Measurements from ENCODE around the gene PSENEN. TPM values are rescaled to one million over a fixed set of nuclear protein-coding genes. Genes with fewer than 3 reads are reported as not detected.

Gene PSENEN
- total and polyA plus RNA-seq, 2 donors (not counting 1 experiment from before 2014, with no cell fraction given), result 16.0 to 31.4 TPM

DNA sequence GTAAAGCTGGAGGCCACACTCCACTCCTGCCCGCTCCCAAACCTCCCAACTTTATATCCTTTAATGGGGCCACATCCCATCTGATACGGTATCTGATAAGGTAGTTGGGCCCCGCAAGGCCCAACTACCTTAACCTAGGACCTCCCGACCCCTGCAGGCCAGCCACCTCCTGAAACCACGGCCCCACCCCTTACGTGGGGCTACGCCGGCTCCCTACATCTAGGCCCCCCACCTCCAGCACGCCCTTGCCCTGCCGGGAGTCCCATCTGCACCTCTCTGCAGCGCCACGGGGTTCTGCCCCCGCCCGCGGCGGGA, 5.4 kb upstream of the PSENEN start:
- peak overlapping the region; percentile 56 to 62 (median 58) for H3K4me3 ChIP-seq (replicated peaks in 1 of 4; ENCODE audit: control extremely low read depth in 1 of 4, insufficient read depth in 1 of 4, low read depth in 3 of 4, low read length in 4 of 4)
- no peaks in the 10 kb centered on the region for H3K79me2 ChIP-seq (ENCODE audit: control insufficient read depth, insufficient read depth, low read length)
- peak overlapping the region; percentile 55 for H3K9ac ChIP-seq (ENCODE audit: insufficient read depth, low read length)
- peak overlapping the region; percentile 71 for H3K4me2 ChIP-seq (ENCODE audit: extremely low read depth, insufficient read depth, low read length)
- DNase-seq (ENCODE audit: low read depth in 2 of 2), result no peak
- H2AFZ ChIP-seq (ENCODE audit: low read length), result peak overlapping the region; percentile 40
- no peaks in the 10 kb centered on the region for H3K9me3 ChIP-seq (ENCODE audit: control insufficient read depth, insufficient read depth, low read depth, low read length)
- peaks cover 12% of the 10 kb centered on the region for H3K4me1 ChIP-seq (ENCODE audit: control insufficient read depth, extremely low read depth, insufficient read depth, low read length)
- no peaks in the 10 kb centered on the region for H4K20me1 ChIP-seq (ENCODE audit: control insufficient read depth, extremely low read depth, insufficient read depth, low read length)
- TF ChIP-seq EZH2 (IDR thresholded peaks at IDR 0.05; ENCODE audit: low read length, missing control alignments), result no peak
- TF ChIP-seq, protein P1, sequence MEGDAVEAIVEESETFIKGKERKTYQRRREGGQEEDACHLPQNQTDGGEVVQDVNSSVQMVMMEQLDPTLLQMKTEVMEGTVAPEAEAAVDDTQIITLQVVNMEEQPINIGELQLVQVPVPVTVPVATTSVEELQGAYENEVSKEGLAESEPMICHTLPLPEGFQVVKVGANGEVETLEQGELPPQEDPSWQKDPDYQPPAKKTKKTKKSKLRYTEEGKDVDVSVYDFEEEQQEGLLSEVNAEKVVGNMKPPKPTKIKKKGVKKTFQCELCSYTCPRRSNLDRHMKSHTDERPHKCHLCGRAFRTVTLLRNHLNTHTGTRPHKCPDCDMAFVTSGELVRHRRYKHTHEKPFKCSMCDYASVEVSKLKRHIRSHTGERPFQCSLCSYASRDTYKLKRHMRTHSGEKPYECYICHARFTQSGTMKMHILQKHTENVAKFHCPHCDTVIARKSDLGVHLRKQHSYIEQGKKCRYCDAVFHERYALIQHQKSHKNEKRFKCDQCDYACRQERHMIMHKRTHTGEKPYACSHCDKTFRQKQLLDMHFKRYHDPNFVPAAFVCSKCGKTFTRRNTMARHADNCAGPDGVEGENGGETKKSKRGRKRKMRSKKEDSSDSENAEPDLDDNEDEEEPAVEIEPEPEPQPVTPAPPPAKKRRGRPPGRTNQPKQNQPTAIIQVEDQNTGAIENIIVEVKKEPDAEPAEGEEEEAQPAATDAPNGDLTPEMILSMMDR (conservative IDR thresholded peaks at IDR 0.05 in 1 of 2, IDR thresholded peaks at IDR 0.05 in 1 of 2; ENCODE audit: low read depth in 1 of 2, low read length in 2 of 2), result no peak
- H3K27me3 ChIP-seq (ENCODE audit: control insufficient read depth, insufficient read depth, low read length), result no peaks in the 10 kb centered on the region
- peaks cover 19% of the 10 kb centered on the region for H3K36me3 ChIP-seq (ENCODE audit: control insufficient read depth, insufficient read depth, low read length)
- peak overlapping the region; percentile 79 for H3K27ac ChIP-seq (ENCODE audit: insufficient read depth, low read length)

DNA sequence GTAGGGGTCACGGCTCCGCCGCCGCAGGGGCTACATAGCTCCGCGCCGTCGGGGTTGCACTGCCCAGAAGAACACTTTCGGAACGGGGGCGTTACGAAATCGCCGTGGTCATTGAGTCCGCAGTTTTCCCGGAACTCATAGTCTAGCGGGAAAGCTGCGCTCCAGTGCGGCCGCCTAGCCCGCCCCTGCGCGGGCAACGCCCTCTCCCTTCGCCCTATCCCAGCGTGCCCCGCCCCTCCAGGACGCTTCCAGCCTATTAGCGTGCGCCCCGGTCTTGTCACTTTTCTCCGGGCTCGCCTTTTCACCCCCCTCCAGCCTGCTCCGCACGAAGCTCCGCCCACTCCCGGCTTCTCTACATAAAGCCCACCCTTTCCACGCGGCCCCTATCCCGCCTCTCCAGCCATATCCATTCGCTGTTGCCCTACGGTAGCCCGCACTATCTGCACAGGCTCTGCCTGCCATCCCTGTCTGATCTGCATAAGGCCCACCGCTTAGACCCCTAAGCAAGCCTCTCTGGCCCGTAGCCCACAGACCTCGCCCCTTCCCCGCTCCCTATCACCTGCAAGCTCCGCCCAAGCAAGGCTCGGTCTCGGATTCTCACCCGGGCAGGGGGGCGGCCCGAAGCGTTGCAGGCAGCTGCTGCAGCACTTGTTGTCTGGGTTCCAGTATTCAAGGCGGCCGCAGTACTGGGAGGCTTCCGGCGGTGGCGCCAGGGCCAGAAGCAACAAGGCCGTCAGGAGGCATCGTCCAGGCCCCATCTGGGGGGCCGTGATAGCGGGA, 4.8 kb upstream of the PSENEN start:
- peaks cover 16% of the 10 kb centered on the region for H3K36me3 ChIP-seq (ENCODE audit: control insufficient read depth, insufficient read depth, low read length)
- no peaks in the 10 kb centered on the region for H3K79me2 ChIP-seq (ENCODE audit: control insufficient read depth, insufficient read depth, low read length)
- H3K4me1 ChIP-seq (ENCODE audit: control insufficient read depth, extremely low read depth, insufficient read depth, low read length), result peaks cover 12% of the 10 kb centered on the region
- peak overlapping the region; percentile 56 to 64 (median 60) for H3K4me3 ChIP-seq (replicated peaks in 1 of 4; ENCODE audit: control extremely low read depth in 1 of 4, insufficient read depth in 1 of 4, low read depth in 3 of 4, low read length in 4 of 4)
- no peaks in the 10 kb centered on the region for H4K20me1 ChIP-seq (ENCODE audit: control insufficient read depth, extremely low read depth, insufficient read depth, low read length)
- H2AFZ ChIP-seq (ENCODE audit: low read length), result peak overlapping the region; percentile 84
- peak overlapping the region; percentile 79 for H3K27ac ChIP-seq (ENCODE audit: insufficient read depth, low read length)
- peak overlapping the region; percentile 55 for H3K9ac ChIP-seq (ENCODE audit: insufficient read depth, low read length)
- peak; percentile 94 to 95 for DNase-seq (ENCODE audit: low read depth in 2 of 2)
- peak overlapping the region; percentile 95 for H3K4me2 ChIP-seq (ENCODE audit: extremely low read depth, insufficient read depth, low read length)
- no peaks in the 10 kb centered on the region for H3K9me3 ChIP-seq (ENCODE audit: control insufficient read depth, insufficient read depth, low read depth, low read length)
- TF ChIP-seq, protein P1 (conservative IDR thresholded peaks at IDR 0.05 in 1 of 2, IDR thresholded peaks at IDR 0.05 in 1 of 2; ENCODE audit: low read depth in 1 of 2, low read length in 2 of 2), result no peak
- TF ChIP-seq EZH2 (IDR thresholded peaks at IDR 0.05; ENCODE audit: low read length, missing control alignments), result no peak
- H3K27me3 ChIP-seq (ENCODE audit: control insufficient read depth, insufficient read depth, low read length), result no peaks in the 10 kb centered on the region

DNA sequence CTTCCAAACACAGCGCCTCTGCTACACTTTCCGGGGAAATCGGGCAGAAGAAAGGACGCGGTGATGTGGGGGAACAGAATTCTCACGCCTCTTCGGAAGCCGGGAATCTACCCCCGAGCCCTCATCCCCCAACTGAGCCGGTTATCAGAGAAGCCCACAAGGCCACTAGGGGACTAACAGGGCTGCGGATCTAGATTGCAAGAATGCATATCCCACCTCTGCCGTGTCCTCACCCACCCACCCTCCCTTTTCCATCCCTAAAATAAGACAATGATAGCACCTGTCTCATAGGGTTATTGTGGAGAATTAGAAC, 4.3 kb upstream of the PSENEN start:
- Histone ChIP-seq H3K9ac (ENCODE audit: insufficient read depth, low read length) (peak overlapping the region; percentile 48), H3K27ac (ENCODE audit: insufficient read depth, low read length) (peak overlapping the region; percentile 59)
- DNase-seq (ENCODE audit: low read depth in 2 of 2), result no peak

More for the DNA sequence above, 4.3 kb upstream of the PSENEN start:
- TF ChIP-seq, protein P1 (conservative IDR thresholded peaks at IDR 0.05 in 1 of 2, IDR thresholded peaks at IDR 0.05 in 1 of 2; ENCODE audit: low read depth in 1 of 2, low read length in 2 of 2), result no peak
- no peak for TF ChIP-seq EZH2 (IDR thresholded peaks at IDR 0.05; ENCODE audit: low read length, missing control alignments)
- H3K27me3 ChIP-seq (ENCODE audit: control insufficient read depth, insufficient read depth, low read length), result no peaks in the 10 kb centered on the region
- H3K9me3 ChIP-seq (ENCODE audit: control insufficient read depth, insufficient read depth, low read depth, low read length), result no peaks in the 10 kb centered on the region
- H3K4me3 ChIP-seq (replicated peaks in 1 of 4; ENCODE audit: control extremely low read depth in 1 of 4, insufficient read depth in 1 of 4, low read depth in 3 of 4, low read length in 4 of 4), result peak overlapping the region; percentile 43 to 64 (median 60)
- peak overlapping the region; percentile 95 for H3K4me2 ChIP-seq (ENCODE audit: extremely low read depth, insufficient read depth, low read length)
- peak overlapping the region; percentile 50 for H2AFZ ChIP-seq (ENCODE audit: low read length)
- H3K79me2 ChIP-seq (ENCODE audit: control insufficient read depth, insufficient read depth, low read length), result peaks cover 5% of the 10 kb centered on the region
- H4K20me1 ChIP-seq (ENCODE audit: control insufficient read depth, extremely low read depth, insufficient read depth, low read length), result no peaks in the 10 kb centered on the region
- H3K36me3 ChIP-seq (ENCODE audit: control insufficient read depth, insufficient read depth, low read length), result peaks cover 16% of the 10 kb centered on the region
- peaks cover 12% of the 10 kb centered on the region for H3K4me1 ChIP-seq (ENCODE audit: control insufficient read depth, extremely low read depth, insufficient read depth, low read length)

Data from fibroblast of lung (primary cell).